ENCODE measurements around the gene CORO7. TPM values are rescaled to one million over a fixed set of nuclear protein-coding genes. Genes with fewer than 3 reads are reported as not detected.

Gene CORO7
- total RNA-seq, 1 donor from 2014 or later, result 35.1 TPM

DNA sequence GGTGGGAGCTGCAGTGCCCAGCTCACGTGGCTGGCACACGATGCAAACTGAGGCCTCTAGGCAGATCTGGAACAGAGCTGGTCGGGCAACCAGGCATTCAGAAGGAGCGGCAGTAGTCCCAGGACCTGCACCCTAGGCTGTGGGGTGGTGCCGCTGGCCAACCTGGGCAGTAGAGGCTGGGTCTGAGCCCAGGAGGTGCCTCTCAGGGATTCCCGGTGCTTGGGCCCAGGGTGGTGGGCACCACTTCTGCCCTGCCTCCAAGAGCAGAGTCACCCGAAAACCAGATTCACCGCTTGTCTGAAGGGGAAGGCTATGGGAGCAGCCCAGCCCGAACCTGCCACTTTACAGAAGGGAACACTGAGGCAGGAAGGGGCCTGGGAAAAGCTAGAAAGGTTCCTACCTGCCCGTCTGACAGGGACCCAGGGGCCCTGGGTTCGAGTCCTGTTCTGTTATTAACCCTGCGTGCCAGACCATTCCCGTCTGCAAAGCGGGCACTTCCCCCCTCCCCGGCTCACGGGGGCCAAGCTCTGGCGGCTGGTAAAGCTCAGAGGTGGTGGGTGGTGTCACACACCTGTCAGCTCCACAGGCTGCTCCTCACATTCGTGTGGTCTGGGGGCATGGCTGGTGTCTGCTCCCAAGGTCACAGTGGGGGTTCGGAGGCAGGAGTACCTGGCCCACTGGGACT lies 83.6 kb downstream of the CORO7 start:
- Mint-ChIP-seq H3K27ac (no peak overlapping the region), H3K36me3 (peaks cover 6% of the 10 kb centered on the region), H3K4me1 (peaks cover 18% of the 10 kb centered on the region), H3K4me3 (no peak overlapping the region), H3K9me3 (no peaks in the 10 kb centered on the region), H3K27me3 (ENCODE audit: low read depth) (no peaks in the 10 kb centered on the region)
- DNase-seq (ENCODE audit: low spot score in 2 of 2, unreplicated experiment in 2 of 2), result no peak
- TF ChIP-seq, protein P1, sequence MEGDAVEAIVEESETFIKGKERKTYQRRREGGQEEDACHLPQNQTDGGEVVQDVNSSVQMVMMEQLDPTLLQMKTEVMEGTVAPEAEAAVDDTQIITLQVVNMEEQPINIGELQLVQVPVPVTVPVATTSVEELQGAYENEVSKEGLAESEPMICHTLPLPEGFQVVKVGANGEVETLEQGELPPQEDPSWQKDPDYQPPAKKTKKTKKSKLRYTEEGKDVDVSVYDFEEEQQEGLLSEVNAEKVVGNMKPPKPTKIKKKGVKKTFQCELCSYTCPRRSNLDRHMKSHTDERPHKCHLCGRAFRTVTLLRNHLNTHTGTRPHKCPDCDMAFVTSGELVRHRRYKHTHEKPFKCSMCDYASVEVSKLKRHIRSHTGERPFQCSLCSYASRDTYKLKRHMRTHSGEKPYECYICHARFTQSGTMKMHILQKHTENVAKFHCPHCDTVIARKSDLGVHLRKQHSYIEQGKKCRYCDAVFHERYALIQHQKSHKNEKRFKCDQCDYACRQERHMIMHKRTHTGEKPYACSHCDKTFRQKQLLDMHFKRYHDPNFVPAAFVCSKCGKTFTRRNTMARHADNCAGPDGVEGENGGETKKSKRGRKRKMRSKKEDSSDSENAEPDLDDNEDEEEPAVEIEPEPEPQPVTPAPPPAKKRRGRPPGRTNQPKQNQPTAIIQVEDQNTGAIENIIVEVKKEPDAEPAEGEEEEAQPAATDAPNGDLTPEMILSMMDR (IDR thresholded peaks at IDR 0.05; ENCODE audit: unreplicated experiment), result no peak

DNA sequence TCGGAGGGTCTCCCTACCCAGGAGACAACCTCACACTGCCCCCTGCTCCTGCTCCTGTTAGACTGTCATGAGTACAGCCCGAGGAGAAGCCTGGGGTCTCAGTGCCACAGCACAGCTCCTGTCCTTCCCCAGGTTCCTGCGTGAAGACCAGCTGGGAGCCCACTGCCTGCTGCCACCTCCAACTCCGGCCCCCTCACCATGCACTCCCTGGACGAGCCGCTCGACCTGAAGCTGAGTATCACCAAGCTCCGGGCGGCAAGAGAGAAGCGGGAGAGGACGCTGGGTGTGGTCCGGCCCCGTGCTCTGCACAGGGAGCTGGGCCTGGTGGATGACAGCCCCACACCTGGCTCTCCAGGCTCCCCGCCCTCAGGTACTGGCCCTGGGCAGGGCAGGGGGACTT lies 84.3 kb downstream of the CORO7 start:
- DNase-seq (ENCODE audit: low spot score in 2 of 2, unreplicated experiment in 2 of 2), result no peak
- TF ChIP-seq, protein P1 (IDR thresholded peaks at IDR 0.05; ENCODE audit: unreplicated experiment), result no peak
- H3K27ac Mint-ChIP-seq, result no peak overlapping the region
- H3K36me3 Mint-ChIP-seq, result peaks cover 6% of the 10 kb centered on the region
- no peak overlapping the region for H3K4me3 Mint-ChIP-seq
- no peaks in the 10 kb centered on the region for H3K9me3 Mint-ChIP-seq
- peaks cover 18% of the 10 kb centered on the region for H3K4me1 Mint-ChIP-seq
- no peaks in the 10 kb centered on the region for H3K27me3 Mint-ChIP-seq (ENCODE audit: low read depth)

DNA sequence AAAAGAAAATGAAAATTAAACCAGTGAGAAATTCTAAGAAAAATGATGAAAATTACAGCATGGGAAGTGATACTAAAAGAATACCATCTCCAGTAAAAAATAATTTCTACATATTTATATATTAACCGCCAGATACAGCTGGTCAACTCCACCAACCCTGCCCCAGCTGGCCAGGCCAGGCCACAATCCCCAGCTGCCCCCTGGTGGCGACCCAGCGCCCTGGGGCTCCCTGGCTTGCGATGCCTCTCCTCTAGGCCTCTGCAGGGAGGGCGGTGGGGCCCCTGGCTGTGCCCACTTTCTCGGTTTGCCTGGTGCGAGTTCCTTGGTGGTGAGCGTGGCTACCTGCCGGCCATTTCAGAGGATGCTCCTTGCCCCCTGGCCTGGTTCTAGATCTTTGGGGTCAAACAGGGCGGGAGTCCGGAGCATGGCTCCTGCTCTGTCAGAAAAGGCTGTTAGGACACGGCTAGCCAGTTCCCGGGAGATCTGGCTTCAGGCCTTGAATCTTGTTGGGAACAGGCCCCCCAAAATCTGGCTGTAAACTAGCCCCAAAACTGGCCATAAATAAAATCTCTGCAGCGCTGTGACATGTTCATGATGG lies 86.0 kb downstream of the CORO7 start:
- Mint-ChIP-seq H3K36me3 (peaks cover 2% of the 10 kb centered on the region), H3K4me1 (peaks cover 20% of the 10 kb centered on the region), H3K27ac (peak overlapping the region; percentile 61), H3K27me3 (ENCODE audit: low read depth) (no peaks in the 10 kb centered on the region), H3K4me3 (no peak overlapping the region), H3K9me3 (no peaks in the 10 kb centered on the region)
- peak in 1 of 2 experiments; percentile 82 for DNase-seq (ENCODE audit: low spot score in 2 of 2, unreplicated experiment in 2 of 2)
- TF ChIP-seq, protein P1 (IDR thresholded peaks at IDR 0.05; ENCODE audit: unreplicated experiment), result peak; percentile 84

DNA sequence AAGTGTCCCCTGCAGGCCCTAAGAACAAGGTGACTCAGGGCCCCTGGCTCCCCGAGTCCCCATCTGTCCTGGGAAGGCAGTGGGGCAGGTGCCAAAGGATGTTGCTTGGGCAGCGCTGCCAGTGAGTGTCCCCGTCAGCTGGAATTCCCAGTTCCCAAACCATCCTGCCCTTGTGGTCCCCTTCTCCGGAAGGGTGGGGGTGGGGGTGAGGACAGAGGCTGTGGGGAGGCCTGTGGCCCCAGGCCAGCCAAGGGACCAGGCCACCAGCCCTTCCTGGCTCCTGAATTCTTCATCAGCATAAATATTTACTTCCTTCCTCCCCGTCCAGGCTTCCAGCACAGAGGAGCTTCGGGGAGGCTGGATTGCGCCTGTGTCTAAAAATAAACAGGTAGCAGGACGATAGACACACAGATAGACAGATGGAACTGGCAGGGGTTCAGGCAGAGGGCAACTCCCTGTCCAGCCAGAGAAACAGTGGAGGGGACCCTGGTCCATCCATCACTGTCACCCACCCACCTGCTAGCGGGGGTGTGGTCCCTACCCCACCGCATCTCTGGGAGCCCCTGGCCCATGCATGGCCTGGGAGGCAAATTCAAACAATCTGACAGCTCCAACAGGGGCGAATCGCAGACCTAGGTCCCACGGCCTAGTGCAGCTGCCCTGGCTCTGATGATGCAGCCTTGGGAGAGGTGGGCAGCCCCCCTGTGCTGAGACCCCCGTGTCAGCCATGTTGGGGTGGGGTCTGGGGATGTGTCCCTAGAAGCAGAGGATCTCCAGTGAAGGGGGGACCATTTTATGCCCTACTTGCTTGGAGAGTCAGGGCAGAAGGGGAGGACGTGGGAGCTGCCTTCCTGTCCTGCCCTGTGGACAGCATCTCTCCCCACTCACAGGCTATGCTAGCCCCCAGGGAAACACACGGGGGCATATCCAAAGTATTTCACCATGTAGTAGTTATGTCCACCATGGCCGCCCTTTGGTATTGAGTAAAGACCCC lies 87.3 kb downstream of the CORO7 start:
- peak overlapping the region; percentile 80 for H3K27ac Mint-ChIP-seq
- TF ChIP-seq, protein P1 (IDR thresholded peaks at IDR 0.05; ENCODE audit: unreplicated experiment), result no peak
- H3K9me3 Mint-ChIP-seq, result no peaks in the 10 kb centered on the region
- peak overlapping the region; percentile 56 for H3K4me3 Mint-ChIP-seq
- H3K36me3 Mint-ChIP-seq, result peaks cover 2% of the 10 kb centered on the region
- H3K4me1 Mint-ChIP-seq, result peaks cover 27% of the 10 kb centered on the region
- DNase-seq (ENCODE audit: low spot score in 2 of 2, unreplicated experiment in 2 of 2), result peak in 1 of 2 experiments; percentile 35
- H3K27me3 Mint-ChIP-seq (ENCODE audit: low read depth), result no peaks in the 10 kb centered on the region

DNA sequence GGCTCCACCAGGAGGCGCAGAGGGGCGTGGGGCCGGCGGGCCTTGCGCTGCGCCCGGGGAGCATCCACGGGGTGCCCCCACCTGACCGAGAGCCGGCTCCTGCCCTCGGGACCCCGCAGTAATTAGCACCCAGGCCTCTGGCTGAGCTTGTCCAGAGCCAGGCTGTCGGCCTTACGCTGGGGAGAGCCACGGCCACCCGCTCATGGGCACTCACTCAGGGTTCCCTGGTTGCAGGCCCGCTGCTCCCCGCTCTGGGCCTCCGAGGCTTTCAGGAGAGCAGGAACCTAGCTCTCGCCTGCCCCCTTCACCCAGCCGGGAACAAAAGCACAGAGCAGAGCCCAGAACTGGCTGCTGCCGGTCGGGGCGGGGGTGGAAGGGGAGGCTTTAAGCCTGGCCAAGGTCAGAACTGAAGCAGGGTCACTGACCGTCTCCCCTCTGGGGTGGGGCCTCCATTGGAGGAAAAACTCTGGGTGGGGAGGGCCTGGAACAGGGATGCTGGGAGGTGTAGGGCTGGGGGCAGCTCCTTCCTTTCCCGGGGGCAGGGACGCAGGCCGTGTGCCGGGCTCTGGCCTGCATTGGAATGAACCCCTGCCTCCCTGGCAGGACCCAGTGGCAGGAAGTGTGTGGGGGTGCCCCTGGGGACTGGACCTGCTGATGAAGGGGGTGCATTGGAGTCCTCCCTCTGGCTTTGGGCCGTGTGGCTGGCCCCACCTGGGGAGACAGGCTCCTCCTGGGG lies 88.2 kb downstream of the CORO7 start:
- no peaks in the 10 kb centered on the region for H3K27me3 Mint-ChIP-seq (ENCODE audit: low read depth)
- H3K4me1 Mint-ChIP-seq, result peaks cover 35% of the 10 kb centered on the region
- peak overlapping the region; percentile 56 for H3K4me3 Mint-ChIP-seq
- TF ChIP-seq, protein P1 (IDR thresholded peaks at IDR 0.05; ENCODE audit: unreplicated experiment), result peak; percentile 26
- H3K36me3 Mint-ChIP-seq, result peaks cover 2% of the 10 kb centered on the region
- no peaks in the 10 kb centered on the region for H3K9me3 Mint-ChIP-seq
- DNase-seq (ENCODE audit: low spot score in 2 of 2, unreplicated experiment in 2 of 2), result peak in 1 of 2 experiments; percentile 72
- peak overlapping the region; percentile 80 for H3K27ac Mint-ChIP-seq

Data from mesothelial cell of epicardium (in vitro differentiated cells).